GM21447 (cell line): Measurements from ENCODE around the gene CD1D.

ENCODE experiments used
- ATAC-seq: cut with Tn5 transposase; IDR thresholded peaks from one replicate; pipeline ENCODE4 v1.9.1; 2021; ENCODE audit not compliant: unreplicated experiment

The CD1D gene

GRCh38 chr1:158180741-158181576, at the start of gene CD1D:
TSS of gene CD1D (plus strand) at chr1:158180895. CDS start at chr1:158181102, 207 bp downstream.
- no peak for ATAC-seq

- no peak for ATAC-seq
Observed at GRCh38 chr1:158131217-158131616, 49.5 kb upstream of the CD1D start.

- ATAC-seq: no peak
Observed at GRCh38 chr1:158140764-158141192, 39.9 kb upstream of the CD1D start.

- ATAC-seq: no peak
Observed at GRCh38 chr1:158145173-158145719, 35.4 kb upstream of the CD1D start.

GRCh38 chr1:158146165-158146564, 34.5 kb upstream of the CD1D start:
- ATAC-seq: no peak

GRCh38 chr1:158146739-158147138, 34.0 kb upstream of the CD1D start:
- ATAC-seq: no peak

- ATAC-seq: no peak
Observed at GRCh38 chr1:158147401-158147800, 33.3 kb upstream of the CD1D start.

- ATAC-seq: no peak
Observed at GRCh38 chr1:158147869-158148268, 32.8 kb upstream of the CD1D start.

GRCh38 chr1:158148468-158148867, 32.2 kb upstream of the CD1D start:
- no peak for ATAC-seq

- no peak for ATAC-seq
Observed at GRCh38 chr1:158149175-158149574, 31.5 kb upstream of the CD1D start.

GRCh38 chr1:158149577-158150269, 31.0 kb upstream of the CD1D start:
- no peak for ATAC-seq

- ATAC-seq: no peak
Observed at GRCh38 chr1:158150523-158150922, 30.2 kb upstream of the CD1D start.

- ATAC-seq: no peak
Observed at GRCh38 chr1:158153179-158153578, 27.5 kb upstream of the CD1D start.

- ATAC-seq: no peak
Observed at GRCh38 chr1:158153746-158154444, 26.8 kb upstream of the CD1D start.

GRCh38 chr1:158154501-158154900, 26.2 kb upstream of the CD1D start:
- ATAC-seq: no peak

GRCh38 chr1:158155673-158156072, 25.0 kb upstream of the CD1D start:
- no peak for ATAC-seq

GRCh38 chr1:158159597-158159996, 21.1 kb upstream of the CD1D start:
- ATAC-seq: no peak

- ATAC-seq: no peak
Observed at GRCh38 chr1:158161446-158161845, 19.2 kb upstream of the CD1D start.

GRCh38 chr1:158163000-158163947, 17.4 kb upstream of the CD1D start:
- ATAC-seq: peak; percentile 99

- no peak for ATAC-seq
Observed at GRCh38 chr1:158169105-158169504, 11.6 kb upstream of the CD1D start.
